Spleen (tissue), 7 donors: Measurements from ENCODE around the gene GPR183.
"Not testable (repeated sequence)": the region's sequence is repeated elsewhere in the genome, so short reads cannot be mapped to it uniquely, and the experiment has no call there.

ENCODE experiments used
- CTCF ChIP-seq, 11 experiments: fragments of 200-600 bp in 7 of 11; fragments of 450-650 bp in 4 of 11; sonication (generic) in 4 of 11; IDR thresholded peaks in 8 of 11; conservative IDR thresholded peaks in 3 of 11; 1 replicate in 7 of 11; 2 replicates in 4 of 11; pipeline versions ENCODE4 v1.4.0 to v1.8.0; 2016 to 2021; ENCODE audit warnings: antibody characterized with exemption in 11 of 11, inconsistent platforms in 4 of 11, mild to moderate bottlenecking in 1 of 11
- POLR2AphosphoS5 ChIP-seq, 3 donors: sonication (generic); formaldehyde crosslinking; IDR thresholded peaks; one replicate each; pipeline ENCODE4 v1.5.1; 2017; ENCODE audit warnings: antibody characterized with exemption in 3 of 3
- donor health status: DM: no; HTN: no; CAD: no; lungs with moderate emphysema.
- donor health status: DM: no; HTN: no; CAD: no.
- donor health status: DM: no; HTN: no; CAD: no.

DNA sequence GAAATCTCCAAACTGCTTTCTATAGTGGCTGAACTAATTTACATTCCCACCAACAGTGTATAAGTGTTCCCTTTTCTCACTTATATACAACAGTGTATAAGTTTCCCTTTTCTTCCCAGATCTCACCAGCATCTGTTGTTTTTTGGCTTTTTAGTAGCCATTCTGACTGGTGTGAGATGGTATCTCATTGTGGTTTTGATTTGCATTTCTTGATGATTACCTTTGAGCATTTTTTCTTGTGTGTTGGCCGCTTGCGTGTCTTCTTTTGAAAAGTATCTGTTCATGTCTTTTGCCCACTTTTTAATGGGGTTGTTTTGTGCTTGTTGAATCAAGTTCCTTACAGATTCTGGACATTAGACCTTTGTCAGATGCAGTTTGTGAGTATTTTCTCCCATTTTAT is 57.6 kb downstream of the GPR183 start:
- not testable (repeated sequence) for TF ChIP-seq POLR2AphosphoS5 (IDR thresholded peaks at IDR 0.05); CTCF (IDR thresholded peaks at IDR 0.05 in 8 of 11, conservative IDR thresholded peaks at IDR 0.05 in 3 of 11)
